ENCODE results near the gene ATXN10.

ATXN10 gene

DNA sequence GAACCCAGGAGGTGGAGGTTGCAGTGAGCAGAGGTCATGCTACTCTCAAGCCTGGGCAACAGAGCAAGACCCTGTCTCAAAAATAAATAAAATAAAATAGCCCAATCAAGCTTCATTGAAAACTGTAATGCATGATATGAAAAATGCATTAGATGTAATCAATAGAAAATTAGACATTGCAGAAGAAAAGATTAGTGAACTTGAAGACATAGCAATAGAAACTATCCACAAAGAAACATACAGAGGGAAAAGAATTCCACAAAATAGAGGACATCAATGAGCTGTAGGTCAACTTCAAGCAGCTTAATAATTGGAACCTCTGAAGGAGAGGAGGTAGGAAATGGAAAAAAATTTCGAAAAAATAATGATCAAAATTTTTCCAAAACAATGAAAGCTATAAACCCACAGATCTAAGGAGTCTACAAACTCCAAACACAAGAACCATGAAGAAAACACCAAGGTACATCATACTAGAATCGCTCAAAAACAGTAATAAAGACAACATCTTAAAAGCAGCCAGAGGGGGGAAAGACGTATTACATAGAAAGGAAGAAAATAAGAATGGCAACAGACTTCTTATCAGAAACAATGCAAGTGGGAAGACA is 201.1 kb downstream of the ATXN10 start:
- no peak for DNase-seq (ENCODE audit: low spot score)

GRCh38 chr22:45876136-45877035 is 204.8 kb downstream of the ATXN10 start:
- DNase-seq (ENCODE audit: low spot score): no peak
- no peak for TF ChIP-seq CTCF (IDR thresholded peaks at IDR 0.05; ENCODE audit: extremely low read depth, missing control alignments)

More for the DNA sequence above, 201.1 kb downstream of the ATXN10 start:
- no peak for TF ChIP-seq CTCF (IDR thresholded peaks at IDR 0.05; ENCODE audit: extremely low read depth, missing control alignments)

DNA sequence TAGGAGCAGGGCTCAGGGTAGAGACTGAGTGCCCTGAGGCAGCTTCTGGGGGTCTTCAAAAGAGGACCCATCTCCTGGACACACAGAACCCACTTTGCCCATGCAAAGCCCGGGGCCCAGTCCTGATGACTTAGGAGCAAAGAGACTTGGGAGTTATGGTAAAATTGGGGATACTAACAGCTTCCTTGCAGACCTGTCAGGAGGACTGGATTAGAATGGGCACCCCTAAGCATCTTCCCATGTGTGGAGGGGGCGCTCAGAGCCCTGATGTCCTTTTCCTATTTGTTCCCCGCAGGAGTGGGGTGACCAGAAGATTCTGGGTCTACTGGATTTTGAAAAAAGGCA is 205.4 kb downstream of the ATXN10 start:
- TF ChIP-seq CTCF (IDR thresholded peaks at IDR 0.05; ENCODE audit: extremely low read depth, missing control alignments): no peak
- no peak for DNase-seq (ENCODE audit: low spot score)

GRCh38 chr22:45877651-45878050 is 206.0 kb downstream of the ATXN10 start:
- TF ChIP-seq CTCF (IDR thresholded peaks at IDR 0.05; ENCODE audit: extremely low read depth, missing control alignments): no peak
- DNase-seq (ENCODE audit: low spot score): no peak

GRCh38 chr22:45878051-45878781 is 206.6 kb downstream of the ATXN10 start:
- no peak for DNase-seq (ENCODE audit: low spot score)
- TF ChIP-seq CTCF (IDR thresholded peaks at IDR 0.05; ENCODE audit: extremely low read depth, missing control alignments): no peak

- DNase-seq (ENCODE audit: low spot score): no peak
- TF ChIP-seq CTCF (IDR thresholded peaks at IDR 0.05; ENCODE audit: extremely low read depth, missing control alignments): no peak
Observed at GRCh38 chr22:45878901-45879551, 207.4 kb downstream of the ATXN10 start.

All from GM20000 (cell line).